HEK293T (cell line): Measurements from ENCODE around the gene CTDSPL.

Source experiments
- ELF4 ChIP-seq: fragments of 450-650 bp; IDR thresholded peaks from 2 replicates; pipeline ENCODE4 v1.6.1; 2017; ENCODE audit warnings: antibody characterized with exemption
- FOXA1 ChIP-seq: fragments of 450-650 bp; IDR thresholded peaks from 2 replicates; pipeline ENCODE4 v1.6.1; 2016; ENCODE audit warnings: mild to moderate bottlenecking
- HDGF ChIP-seq: fragments of 450-650 bp; IDR thresholded peaks from 2 replicates; pipeline ENCODE4 v1.6.1; 2017; ENCODE audit warnings: antibody characterized with exemption, borderline replicate concordance
- L3MBTL2 ChIP-seq: fragments of 450-650 bp; conservative IDR thresholded peaks from 2 replicates; pipeline ENCODE4 v1.6.1; 2016; ENCODE audit warnings: mild to moderate bottlenecking
- LEF1 ChIP-seq: fragments of 450-650 bp; IDR thresholded peaks from 2 replicates; pipeline ENCODE4 v1.6.1; 2017; ENCODE audit warnings: mild to moderate bottlenecking, borderline replicate concordance
- PKNOX1 ChIP-seq: fragments of 450-650 bp; IDR thresholded peaks from 2 replicates; pipeline ENCODE4 v1.6.1; 2016
- SUZ12 ChIP-seq: fragments of 450-650 bp; IDR thresholded peaks from 2 replicates; pipeline ENCODE4 v1.6.1; 2016; ENCODE audit warnings: mild to moderate bottlenecking
- TARDBP ChIP-seq: fragments of 450-650 bp; IDR thresholded peaks from 2 replicates; pipeline ENCODE4 v1.6.1; 2016

DNA sequence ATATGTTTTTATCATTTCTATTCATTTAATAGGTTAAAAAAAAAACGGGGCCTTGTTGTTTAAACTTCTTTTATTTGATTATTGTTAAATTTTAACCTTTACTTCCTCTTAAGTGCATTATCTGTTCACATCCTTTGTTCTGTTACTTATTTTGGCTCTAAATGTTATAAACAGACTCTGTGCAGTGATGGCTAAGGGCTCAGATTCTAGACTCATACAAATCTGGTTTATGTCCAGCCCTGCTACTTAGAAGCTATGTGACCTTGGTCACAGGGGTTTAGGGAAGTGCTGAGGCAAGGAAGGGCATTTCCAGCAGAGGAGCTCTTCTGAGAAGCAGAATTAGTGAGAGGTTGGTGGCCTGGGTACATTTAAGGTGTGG is 73.6 kb downstream of the CTDSPL start:
- TF ChIP-seq TARDBP (no peak), HDGF (no peak), L3MBTL2 (no peak), LEF1 (no peak), FOXA1 (no peak), PKNOX1 (no peak), SUZ12 (no peak), ELF4 (no peak)
